Neural cell (in vitro differentiated cells): ENCODE results near the gene TTR.

ENCODE experiments used
- EP300 ChIP-seq: fragments of 450-650 bp; conservative IDR thresholded peaks from 2 replicates; pipeline ENCODE4 v1.6.1; 2014; ENCODE audit warnings: antibody characterized with exemption, mild to moderate bottlenecking, moderate library complexity; ENCODE audit not compliant: poor library complexity, severe bottlenecking
- EZH2 ChIP-seq: fragments of 200-600, 300-800 bp; shearing (Covaris generic), sonication (generic); IDR thresholded peaks from 2 replicates; pipeline ENCODE4 v1.6.1; 2014; ENCODE audit warnings: antibody characterized with exemption, low read length, borderline replicate concordance, mild to moderate bottlenecking; ENCODE audit not compliant: insufficient read depth, poor library complexity, severe bottlenecking
- POLR2AphosphoS5 ChIP-seq: IDR thresholded peaks from 2 replicates; pipeline ENCODE4 v1.6.1; 2012
- RAD21 ChIP-seq: fragments of 450-650 bp; conservative IDR thresholded peaks from 2 replicates; pipeline ENCODE4 v1.6.1; 2014; ENCODE audit warnings: antibody characterized with exemption, mild to moderate bottlenecking, moderate library complexity
- TAF1 ChIP-seq: IDR thresholded peaks from 2 replicates; pipeline ENCODE4 v1.6.1; 2012; ENCODE audit warnings: low read depth
- TF ChIP-seq, protein P1 (sequence below): fragments of 450-650 bp; IDR thresholded peaks from 2 replicates; pipeline ENCODE4 v1.5.1; 2014; ENCODE audit warnings: antibody characterized with exemption, mild to moderate bottlenecking, moderate library complexity; ENCODE audit not compliant: poor library complexity, severe bottlenecking
- TF ChIP-seq, protein P2 (sequence below): IDR thresholded peaks from 2 replicates; pipeline ENCODE4 v1.6.1; 2012; ENCODE audit warnings: borderline replicate concordance

DNA sequence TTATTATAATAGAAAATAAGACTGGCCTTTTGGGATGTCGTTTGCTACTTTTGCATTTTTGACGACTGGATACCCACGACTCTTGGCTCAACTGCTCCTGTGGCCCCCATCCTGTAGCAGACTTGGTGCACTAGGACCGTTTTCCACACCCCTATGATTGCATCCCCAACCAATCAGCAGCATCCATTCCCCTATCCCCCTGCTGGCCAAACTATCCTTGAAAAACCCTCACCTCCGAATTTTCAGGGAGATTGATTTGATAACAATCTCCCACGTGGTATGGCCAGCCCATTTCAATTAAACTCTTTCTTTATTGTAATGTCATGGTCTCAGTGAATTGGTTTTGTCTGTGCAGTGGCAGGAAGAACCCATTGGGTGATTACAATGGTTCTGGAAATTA is 37.9 kb upstream of the TTR start:
- TF ChIP-seq, protein P1, sequence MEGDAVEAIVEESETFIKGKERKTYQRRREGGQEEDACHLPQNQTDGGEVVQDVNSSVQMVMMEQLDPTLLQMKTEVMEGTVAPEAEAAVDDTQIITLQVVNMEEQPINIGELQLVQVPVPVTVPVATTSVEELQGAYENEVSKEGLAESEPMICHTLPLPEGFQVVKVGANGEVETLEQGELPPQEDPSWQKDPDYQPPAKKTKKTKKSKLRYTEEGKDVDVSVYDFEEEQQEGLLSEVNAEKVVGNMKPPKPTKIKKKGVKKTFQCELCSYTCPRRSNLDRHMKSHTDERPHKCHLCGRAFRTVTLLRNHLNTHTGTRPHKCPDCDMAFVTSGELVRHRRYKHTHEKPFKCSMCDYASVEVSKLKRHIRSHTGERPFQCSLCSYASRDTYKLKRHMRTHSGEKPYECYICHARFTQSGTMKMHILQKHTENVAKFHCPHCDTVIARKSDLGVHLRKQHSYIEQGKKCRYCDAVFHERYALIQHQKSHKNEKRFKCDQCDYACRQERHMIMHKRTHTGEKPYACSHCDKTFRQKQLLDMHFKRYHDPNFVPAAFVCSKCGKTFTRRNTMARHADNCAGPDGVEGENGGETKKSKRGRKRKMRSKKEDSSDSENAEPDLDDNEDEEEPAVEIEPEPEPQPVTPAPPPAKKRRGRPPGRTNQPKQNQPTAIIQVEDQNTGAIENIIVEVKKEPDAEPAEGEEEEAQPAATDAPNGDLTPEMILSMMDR: no peak
- TF ChIP-seq EZH2 (no peak), POLR2AphosphoS5 (no peak), EP300 (no peak), RAD21 (no peak), TAF1 (no peak)
- TF ChIP-seq, protein P2, sequence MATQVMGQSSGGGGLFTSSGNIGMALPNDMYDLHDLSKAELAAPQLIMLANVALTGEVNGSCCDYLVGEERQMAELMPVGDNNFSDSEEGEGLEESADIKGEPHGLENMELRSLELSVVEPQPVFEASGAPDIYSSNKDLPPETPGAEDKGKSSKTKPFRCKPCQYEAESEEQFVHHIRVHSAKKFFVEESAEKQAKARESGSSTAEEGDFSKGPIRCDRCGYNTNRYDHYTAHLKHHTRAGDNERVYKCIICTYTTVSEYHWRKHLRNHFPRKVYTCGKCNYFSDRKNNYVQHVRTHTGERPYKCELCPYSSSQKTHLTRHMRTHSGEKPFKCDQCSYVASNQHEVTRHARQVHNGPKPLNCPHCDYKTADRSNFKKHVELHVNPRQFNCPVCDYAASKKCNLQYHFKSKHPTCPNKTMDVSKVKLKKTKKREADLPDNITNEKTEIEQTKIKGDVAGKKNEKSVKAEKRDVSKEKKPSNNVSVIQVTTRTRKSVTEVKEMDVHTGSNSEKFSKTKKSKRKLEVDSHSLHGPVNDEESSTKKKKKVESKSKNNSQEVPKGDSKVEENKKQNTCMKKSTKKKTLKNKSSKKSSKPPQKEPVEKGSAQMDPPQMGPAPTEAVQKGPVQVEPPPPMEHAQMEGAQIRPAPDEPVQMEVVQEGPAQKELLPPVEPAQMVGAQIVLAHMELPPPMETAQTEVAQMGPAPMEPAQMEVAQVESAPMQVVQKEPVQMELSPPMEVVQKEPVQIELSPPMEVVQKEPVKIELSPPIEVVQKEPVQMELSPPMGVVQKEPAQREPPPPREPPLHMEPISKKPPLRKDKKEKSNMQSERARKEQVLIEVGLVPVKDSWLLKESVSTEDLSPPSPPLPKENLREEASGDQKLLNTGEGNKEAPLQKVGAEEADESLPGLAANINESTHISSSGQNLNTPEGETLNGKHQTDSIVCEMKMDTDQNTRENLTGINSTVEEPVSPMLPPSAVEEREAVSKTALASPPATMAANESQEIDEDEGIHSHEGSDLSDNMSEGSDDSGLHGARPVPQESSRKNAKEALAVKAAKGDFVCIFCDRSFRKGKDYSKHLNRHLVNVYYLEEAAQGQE: no peak
